GM12892 (cell line): ENCODE data around the gene PATJ.

Source experiments
- POLR2A ChIP-seq: IDR thresholded peaks from 2 replicates; pipeline ENCODE4 v1.6.1; 2011; ENCODE audit warnings: low read depth, low read length, control low read depth
- TAF1 ChIP-seq: IDR thresholded peaks from 2 replicates; pipeline ENCODE4 v1.6.1; 2011; ENCODE audit warnings: low read depth, mild to moderate bottlenecking, control low read depth, low read length, borderline replicate concordance

DNA sequence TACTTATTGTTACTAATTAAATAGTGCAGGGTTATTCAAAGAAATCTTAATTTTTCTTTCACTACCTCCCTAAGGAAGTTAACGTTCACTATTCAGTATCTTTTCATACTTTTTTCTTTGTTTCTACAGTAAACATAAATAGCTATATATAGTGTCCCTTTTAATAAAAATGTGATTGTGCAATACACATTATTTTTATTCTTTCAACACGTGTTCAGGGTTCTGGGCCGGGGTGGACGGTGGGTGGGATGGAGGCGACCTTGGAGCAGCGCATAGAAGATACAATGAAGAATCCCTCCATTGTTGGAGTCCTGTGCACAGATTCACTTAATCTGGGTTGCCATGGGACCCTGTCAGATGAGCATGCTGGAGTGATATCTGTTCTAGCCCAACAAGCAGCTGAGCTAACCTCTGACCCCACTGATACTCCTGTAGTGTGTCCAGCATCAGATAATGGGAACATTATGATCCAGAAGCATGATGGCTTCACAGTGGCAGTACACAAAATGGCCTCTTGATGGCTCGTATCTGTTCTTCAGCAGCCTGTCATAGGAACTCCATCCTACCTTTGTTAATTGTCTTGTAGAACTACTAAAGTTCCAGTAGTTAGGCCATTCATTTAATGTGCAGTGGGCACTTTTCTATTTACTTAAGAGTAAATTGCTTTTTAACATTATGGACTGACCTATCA lies 296.5 kb downstream of the PATJ start:
- no peak for TF ChIP-seq POLR2A
- no peak for TF ChIP-seq TAF1
